ENCODE data around the gene MAPK8.

MAPK8 gene

DNA sequence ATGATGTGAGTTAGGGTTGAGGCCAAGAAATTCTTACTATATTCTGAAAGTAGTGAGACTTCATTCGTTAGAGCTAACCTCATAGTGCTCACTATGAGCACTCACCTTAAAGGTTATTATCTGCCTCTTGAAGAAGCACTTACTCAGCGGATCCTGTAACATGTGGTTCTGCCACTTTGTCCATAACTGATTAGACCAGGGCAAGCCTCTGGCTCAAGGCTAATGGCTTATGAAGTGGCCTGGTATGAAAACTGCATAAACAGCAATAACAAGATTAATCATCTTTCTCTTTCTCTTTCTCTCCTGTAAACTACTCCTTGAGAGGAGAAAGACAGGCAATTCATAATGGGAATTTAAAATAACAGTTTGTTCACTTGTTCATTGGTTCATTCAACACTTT is 82.8 kb downstream of the MAPK8 start:
- no peak for DNase-seq

DNA sequence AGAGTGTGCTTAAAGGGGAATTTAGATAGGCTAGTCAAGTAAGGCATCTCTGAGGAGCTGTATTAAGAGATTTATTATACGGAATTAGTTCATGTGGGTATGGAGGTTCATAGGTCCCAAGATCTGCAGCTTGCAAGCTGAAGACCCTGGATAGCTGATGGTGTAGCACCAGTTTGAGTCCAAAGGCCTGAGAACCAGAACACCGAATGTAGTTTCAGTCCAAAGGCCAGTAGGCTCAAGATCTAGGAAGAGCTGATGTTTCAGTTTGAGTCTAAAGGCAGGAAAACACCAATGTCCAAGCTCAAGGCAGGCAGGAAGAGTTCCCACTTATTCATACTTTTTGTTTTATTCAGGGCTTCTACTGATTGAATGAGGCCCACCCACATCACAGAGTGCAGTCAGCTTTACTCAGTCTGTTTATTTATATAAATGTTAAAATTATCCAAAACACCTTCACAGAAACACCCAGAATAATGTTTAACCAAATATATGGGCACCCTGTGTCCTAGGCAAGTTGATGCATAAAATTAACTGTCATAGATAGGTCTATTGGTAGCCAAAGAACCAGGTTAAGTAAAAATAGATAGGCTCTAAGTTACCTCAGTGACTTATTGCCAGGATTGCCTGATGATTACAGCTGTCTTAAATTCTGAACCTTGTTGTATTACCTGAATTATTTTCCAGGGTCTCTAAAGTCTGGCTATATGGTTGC is 83.5 kb downstream of the MAPK8 start:
- no peak for DNase-seq

DNA sequence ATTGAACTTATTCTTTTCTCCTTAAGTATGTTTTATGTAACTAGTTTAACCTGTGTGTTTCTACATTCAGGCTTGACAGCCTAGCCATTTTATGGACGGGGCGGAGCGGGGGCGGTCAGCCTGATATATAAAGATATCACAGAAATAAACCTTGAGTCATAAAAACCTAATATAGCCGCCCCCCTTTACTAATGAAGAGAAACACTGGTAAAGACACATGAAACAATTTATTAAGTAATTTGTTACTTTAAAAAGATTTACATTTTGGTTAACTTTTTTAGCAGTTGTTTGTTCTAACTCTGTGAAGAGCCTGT is 84.0 kb downstream of the MAPK8 start:
- DNase-seq, result no peak

DNA sequence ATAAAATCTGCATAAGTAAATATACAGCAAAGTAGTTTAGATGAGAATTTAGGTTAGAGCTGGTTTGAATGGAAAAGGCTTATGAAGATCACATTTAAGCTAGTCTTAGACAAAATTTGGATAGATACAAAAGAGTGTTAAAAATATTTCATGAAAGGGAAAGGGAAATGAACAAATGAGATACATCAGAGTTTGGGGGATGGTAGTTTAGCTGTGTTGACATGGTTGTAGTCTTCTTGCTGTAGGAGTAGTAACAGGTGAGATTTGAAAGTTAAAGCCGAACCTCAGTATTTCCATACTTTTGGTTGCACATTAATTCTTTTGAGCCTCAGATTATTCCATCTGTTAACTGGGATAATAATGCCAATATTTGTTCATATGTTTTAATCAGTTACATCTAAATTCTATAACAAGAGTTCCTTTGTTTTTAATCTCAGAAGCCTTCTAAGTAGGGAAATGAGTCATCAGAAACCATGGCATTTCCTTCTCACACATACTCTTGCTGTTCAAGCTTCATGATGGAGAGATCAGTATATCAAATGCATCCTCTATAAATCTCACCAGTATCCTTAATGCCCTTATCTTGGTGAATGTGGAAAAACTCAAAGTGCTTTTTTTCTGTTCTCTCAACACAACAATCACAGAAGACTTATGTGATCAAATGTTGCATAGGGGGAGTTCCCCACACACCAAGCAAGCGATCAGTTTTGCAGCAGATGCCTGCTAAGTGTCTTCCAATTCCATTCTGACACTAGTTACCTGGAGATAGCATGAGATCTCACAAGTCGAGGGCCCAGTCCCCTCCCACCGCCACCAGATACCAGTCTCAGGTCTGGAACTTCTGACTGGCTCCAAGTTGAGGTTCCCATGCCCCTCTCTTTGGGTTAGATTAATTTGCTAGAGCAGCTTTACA is 84.7 kb downstream of the MAPK8 start:
- no peak for DNase-seq

DNA sequence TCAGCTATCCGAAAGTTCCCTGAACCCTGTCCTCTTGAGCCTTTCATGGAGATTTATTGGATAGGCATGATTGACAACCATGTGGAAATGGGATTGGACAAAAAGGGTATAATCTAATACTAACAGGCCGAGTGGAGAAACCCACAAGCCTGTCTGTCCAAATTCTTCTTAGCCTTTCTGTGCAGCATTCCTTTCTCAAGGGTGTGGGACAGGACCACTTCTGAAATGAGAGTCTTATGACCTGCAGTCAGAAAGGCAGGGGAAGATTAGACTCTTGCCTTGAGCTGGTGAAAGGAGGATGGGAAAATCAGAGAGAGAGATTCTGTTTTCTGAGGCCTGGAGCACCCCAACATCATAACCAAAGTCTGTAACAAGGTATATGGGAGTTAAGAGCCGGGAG is 85.5 kb downstream of the MAPK8 start:
- DNase-seq, result no peak

DNA sequence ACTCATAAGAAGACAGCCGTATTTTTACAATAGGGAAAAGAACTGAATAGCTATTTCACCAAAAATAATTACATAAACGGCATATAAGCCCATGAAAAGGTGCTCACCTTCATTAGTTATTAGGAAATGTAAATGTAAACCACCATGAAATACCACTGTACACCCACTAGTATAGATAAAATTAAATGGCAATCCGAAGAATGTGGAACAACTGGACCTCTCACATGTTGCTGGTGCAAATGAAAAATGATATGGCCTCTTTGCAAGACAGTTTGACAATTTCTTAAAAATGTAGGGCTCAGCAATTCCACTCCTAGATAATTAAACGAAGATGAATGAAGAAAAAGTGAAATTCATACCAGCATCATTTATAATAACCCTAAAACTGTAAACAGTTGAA is 91.8 kb downstream of the MAPK8 start:
- no peak for DNase-seq

DNA sequence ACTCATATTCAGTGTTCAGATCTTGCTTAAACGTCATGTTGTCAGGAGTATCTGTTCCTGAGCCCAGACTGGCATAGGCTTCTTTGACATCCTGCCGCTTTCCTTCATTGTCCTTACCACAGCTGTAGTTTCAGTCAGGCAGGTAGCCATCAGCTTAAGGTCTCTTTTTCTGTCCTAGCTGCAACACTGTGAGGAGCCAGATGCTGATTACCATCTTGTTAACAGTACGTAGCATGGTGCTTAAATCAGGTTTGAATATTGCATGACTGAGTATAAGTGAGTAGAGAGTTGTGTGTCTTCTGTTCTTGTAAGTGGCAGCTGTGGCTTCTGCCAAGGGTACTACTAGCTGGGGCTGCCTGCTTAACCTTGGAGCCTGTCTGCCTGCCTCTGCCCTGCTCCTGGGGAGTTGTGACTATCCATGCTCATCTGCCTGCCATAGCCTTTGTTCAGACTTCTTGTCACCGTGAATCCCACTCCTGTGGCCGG is 92.6 kb downstream of the MAPK8 start:
- DNase-seq, result no peak

DNA sequence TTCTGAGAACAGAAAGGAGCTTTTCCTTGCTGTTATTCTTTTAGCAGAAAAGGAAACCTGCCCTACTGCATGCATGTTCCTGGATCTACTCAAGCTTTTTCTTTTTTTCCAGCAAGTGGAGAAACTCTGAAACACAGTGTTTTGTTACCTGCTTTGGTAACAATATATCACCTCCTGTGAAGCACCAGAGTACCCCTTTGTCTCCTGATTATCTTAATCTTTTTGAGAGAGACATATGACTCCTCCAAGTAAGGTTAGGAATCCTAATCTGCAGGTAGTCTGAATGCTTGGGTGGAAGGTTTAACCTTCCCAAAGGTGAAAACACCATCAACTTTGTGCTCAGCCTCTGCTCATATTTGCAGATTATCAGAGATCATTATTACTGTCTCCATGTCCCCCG is 93.1 kb downstream of the MAPK8 start:
- no peak for DNase-seq

DNA sequence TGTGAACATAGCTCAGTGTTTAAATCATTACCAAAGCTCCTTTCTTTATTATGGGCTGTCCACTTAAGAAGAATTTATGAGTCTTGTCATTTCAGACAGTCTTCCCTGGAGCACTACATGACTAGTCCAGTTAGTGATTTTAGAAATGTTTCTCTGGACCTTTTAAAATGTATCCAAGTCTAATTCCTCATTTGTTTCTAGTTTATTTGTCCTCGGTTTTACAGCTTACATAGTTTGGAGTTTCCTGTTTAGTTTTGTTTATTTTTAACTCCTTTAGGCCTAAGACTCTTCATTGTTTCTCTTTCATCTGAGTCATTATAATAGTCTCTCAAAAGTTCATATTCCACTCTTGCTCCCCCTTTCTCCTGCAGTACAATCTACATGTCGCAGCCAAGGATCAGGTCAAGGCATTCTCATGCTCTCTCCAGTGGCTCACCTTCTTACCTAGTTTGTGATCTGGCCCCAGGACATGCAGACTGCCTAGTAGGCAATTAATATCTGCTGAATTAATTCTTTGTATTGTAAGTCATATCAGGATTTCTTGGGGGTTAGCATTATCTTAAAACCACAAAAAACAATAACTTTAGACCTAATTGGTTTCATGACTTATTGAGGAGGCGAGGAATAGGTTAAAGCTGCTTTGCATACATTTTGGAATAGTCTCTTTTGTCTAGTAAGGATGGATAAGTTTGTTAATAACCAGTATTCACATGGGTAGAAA is 93.8 kb downstream of the MAPK8 start:
- no peak for DNase-seq

DNA sequence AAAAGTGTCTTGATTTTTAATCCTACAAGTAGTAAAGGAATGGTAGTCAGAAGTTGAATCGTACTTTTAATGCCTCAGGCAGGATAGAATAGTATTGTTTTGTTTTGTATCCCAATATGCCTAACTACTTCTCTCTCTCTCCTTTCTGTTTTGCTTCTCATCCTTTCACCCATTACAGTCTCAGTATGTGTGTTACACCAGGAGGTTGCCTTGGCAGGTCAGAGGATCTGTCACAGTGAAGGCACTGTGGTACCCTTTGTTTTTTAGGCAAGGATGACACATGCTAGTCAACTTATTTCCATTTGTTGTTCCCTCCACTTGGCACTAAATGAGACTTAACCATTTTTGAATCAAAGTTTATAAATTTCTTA is 94.4 kb downstream of the MAPK8 start:
- no peak for DNase-seq

DNA sequence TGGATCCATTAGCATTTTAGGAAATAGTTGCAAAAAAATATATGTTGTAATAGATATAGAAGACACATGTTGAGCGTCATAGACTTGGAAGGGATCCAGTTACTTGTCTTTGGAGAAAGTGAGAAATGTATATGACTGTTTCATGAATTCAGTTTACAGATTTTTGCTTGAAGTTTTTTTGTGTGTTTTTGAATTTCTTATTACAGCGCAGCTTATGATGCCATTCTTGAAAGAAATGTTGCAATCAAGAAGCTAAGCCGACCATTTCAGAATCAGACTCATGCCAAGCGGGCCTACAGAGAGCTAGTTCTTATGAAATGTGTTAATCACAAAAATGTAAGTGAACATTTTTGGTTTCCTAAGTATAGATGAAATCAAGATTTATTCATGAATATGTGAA is 98.2 kb downstream of the MAPK8 start:
- DNase-seq, result no peak

DNA sequence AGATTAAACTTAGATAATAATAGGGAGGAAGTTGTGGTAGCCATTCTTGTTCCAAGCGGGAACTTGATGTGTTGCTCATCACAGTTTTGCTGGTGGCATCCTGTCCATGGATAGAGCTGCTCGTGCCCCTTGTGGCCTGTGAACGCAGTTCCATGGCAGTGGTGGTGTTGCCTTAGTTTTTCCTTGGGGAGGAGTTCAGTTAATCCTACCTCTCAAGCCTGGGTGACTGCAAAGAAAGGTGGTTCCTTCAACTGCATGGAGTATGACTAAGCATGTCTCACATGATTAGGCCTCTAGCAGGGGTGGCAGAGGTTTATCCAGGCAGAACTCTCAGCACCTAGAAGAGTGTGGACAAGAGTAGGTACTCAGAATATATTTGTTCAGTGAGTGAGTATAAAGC is 99.7 kb downstream of the MAPK8 start:
- DNase-seq, result no peak

DNA sequence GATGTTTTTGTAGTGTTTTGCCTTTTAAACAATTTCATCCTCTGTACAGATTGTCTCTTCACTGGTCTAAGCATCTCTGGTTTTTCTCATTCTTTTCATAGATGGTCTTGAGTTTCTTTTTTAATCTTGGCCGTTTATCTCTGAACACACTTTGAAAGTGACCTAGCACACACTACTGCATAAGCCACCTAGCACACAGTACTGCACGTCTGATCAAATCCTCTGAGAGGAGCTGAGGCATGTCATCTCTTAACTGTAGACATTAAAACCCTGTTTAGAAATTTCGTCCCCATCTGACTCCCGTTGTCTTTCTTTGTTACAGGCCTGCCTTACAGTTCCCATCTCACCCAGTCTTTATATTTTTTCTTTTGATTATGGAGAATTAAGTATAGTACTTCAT is 100.2 kb downstream of the MAPK8 start:
- DNase-seq, result no peak

DNA sequence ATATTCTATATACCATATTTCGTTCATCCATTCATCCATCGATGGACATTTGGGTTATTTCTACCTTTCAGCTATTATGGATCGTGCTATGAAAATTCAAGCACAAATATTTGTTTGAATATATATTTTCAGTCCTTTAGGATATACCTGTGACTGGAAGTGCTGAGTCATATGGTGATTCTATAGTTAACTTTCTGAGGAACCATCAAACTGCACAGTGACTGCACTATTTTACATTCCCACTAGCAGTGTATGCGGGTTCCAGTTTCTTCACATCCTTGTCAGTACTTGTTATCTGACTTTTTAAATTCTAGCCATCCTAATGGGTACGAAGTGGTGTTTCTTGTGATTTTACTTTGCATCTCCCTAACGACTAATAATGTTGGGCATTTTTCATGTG is 104.0 kb downstream of the MAPK8 start:
- no peak for DNase-seq

DNA sequence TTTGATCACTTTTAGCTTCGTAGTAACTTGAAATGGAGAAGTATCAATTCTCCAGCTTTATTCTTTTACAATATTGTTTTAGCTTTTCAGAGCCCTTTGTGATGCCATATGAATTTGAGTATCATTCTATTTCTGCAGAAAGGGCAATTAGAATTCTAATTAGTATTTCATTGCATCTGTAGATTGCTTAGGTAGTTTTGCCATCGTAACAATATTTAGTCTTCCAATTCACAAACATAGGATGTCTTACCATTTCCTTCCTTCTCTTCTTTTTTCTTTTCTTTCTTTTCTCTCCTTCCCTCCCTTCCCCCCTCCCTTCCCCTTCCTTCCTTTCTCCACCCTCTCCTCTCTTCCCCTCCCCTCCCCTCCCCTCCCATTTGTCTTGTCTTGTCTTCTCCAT is 105.0 kb downstream of the MAPK8 start:
- DNase-seq, result no peak

DNA sequence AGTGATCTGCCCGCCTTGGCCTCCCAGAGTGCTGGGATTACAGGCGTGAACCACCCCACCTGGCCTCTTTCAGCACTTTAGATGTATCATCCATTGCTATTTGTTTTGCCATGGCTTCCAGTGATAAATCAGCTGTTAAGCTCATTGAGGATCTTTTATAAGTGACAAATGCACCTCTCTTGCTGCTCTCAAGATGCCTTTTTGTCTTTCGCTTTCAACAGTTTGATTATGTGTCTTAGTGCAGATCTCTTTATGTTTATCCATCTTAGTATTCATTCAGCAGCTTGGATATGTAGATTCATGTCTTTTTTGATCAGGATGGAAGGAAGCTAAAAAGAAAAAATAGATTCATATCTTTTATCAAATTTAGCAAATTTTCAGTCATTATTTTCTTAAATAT is 105.6 kb downstream of the MAPK8 start:
- DNase-seq, result no peak

DNA sequence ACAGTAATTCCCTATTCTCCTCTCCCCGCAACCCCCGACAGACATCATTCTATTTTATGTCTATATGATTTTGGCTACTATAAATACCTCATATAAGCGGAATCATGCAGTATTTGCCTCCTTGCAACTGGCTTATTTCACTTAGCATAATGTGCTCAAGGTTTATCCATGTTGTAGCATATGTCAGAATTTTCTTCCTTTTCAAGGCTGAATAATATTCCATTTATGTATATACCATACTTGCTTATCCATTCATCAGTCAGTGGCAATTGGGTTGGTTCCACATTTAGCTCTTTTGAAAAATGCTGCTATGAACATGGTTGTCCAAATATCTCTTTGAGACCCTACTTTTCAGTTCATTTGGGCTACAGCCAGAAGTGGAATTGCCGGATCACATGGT is 106.5 kb downstream of the MAPK8 start:
- DNase-seq, result no peak

DNA sequence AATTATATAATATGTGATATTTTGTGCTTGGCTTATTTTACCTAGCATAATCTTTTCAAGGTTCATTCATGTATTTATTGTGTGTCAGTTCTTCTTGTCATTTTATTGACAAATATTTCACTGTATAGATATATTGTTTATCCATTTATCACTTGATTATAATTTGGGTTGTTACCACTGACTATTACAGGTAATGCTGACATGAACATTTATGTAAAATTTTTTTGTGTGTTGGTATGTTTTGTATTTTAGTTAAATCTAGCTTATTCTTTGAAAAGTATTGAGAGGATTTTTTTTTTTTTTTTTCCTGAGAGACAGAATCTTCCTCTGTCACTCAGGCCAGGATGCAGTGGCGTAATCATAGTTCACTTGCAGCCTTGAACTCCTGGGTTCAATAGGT is 107.7 kb downstream of the MAPK8 start:
- no peak for DNase-seq

DNA sequence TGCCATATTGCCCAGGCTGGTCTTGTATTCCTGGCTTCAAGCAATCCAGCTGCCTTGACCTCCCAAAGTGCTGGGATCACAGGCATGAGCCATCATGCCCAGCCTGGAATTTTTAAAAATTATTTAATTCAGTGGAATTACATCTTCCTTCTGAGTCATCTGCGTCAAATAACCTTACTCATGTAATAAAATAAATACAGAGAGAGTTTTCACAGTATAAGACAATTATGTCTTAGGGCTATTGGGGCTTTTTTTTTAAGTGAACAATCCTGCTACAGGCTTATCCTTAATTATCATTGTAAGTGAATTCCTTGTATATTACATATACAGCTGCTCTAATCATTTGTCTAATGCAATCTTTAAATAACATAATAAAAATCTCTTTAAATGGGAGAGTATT is 108.3 kb downstream of the MAPK8 start:
- DNase-seq, result no peak

DNA sequence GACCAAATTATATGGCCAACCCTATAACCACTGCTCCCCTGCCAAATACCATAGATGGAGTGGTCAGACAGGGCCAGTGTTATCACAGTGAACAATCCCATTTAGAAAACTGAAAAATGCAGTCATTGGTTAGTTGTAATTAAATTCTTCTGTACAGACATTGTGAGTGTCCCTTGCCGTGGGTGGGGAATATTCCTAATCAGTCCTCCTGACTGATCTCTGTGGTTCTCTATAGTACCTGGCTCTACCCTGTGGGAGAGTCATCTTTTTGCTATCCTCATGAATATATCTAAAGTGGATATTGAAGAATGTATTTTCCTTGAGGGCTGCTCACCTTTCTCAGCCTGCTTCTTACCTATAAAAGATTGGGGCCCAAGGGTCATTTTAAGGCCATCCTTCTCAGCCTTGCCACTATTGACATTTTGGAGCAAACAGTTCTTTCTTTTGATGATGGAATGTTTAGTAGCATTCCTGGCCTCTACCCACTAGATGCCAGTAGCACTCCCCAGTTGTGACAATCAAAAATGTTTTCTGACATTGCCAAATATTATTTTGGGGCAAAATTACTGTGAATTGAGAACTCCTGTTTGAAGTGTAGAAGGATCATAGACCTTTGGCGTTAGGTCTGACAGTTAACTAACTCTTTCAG is 110.2 kb downstream of the MAPK8 start:
- no peak for DNase-seq

DNA sequence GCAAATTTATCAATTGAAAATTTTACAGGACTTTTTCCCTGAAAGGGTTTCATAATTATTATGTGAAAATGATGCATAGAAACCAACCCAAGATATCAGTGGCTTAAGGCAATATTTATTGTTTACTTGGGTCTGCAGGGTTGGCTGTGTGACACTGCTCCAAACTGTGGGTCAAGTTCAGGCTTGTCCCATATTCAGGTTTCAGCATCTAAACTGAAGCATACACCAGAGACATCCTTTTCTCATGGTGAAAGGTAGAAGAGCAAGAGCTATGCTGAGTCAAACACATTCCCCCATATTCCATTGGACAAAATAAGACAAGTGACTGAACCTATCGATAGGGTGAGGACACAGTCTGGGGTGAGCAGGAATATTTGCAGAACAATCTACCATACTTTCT is 110.9 kb downstream of the MAPK8 start:
- DNase-seq, result no peak

DNA sequence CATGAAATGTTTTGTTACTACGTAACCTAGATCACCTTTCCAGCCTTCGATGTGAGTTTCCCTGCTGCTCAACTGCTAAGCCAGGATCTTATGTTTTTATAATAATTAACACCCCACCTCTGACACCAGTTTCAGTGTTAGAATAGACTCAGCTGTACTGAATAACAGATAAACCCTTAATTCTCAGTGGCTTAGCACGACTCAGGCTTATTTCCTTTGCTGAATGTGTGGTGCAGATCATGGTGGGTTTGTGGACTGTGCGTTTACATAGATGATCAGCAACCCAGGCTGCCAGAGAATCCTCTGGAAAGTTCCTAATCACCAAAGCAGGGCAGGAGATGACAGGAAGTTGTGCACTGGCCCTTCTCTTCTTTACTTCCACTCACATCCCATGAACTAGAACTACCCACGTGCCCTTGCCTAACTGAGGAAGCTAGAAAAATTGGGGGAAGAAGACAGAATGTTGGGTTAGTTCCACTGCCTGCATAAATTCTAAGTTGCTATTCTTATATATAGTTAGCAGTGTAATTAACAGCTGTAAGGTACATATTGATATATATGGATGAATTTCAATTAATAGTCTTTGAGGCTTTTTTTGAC is 111.8 kb downstream of the MAPK8 start:
- DNase-seq, result no peak

DNA sequence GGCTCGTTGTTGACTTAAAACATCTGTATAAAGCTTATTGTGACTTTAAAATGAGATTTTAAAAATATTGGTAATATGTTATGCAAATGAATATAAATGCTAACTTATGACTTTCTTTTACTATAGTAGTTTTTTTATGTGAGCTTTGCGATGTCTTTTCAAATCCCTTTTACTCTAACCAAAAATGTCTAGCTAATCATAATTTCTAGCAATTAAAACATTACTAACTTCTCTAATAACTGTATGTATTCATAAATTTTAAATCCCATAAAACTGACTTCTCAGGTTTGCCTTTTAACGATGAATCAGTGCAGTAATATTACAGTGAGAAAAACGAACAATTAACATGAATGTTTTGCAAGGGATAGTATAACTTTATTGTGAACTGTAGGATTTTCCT is 113.2 kb downstream of the MAPK8 start:
- DNase-seq, result no peak

All from T-helper 9 cell (primary cell).